Stimulated activated CD4-positive, alpha-beta T cell treated with anti-CD3 and anti-CD28 coated beads, TNF-alpha, amount 100 ng/mL, for 1 hour (primary cell): ENCODE data around the gene PROM2.

Source experiments
- DNase-seq, 3 donors: peaks; one replicate each; pipeline ENCODE4 v3.0.0-alpha.2; 2020; ENCODE audit warnings: low read depth in 3 of 3, low spot score in 1 of 3

PROM2 gene

DNA sequence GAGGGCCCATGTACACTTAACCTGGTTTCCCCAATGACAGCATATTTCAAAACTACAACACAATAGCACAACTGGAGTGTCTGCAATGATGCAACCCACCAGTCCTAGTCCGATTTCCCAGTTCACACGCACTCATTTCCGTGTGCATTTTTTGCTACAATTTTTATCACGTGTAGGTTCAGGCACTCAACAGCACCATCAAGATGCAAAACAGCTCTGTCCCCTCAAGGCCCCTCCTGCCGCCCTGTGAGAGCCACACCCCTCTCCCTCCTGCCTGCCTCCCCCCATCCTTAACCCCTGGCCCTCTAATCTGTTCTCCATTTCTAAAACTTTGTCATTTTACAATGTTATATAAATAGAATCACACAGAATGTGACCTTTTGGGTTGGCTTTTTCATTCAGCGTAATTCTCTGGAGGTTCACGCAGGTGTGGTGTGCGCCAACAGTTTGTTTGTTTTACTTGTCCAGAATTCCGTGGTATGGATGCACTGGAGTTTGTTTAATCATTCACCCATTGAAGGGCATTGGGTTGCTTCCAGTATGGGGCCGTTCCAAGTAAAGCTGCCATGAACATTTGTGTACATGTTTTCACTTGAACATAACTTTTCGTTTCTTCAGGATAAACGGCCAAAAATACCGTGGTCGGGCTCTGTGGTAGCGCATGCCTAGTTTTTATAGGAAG lies 31.3 kb downstream of the PROM2 start:
- no peak for DNase-seq

DNA sequence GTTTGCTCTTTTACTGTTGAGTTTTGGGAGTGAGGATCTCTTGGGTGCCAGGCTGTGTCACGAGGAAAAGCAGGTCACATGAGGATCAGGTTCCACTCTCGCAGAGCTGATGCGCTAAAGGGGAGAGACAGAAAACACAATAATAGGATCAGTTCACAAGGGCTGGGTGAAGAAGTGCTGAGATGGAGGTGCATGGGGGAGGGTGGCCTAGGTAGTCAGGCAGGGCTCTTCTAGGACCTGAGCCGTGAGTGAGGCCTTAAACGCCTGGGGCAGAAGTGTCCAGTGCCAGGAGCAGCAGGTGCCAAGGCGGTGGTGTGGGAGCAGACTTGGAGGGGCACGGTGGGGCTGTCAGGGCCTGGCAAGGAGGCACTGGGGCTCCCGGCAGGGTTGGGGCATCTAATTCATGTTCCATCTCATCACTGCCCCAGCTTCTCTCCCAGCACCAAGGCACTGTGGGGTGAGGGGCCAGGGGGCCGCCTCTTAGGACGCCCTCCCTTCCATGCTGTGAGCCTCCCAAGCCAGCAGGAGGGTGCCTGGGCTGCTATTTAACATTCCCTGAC lies 32.2 kb downstream of the PROM2 start:
- no peak for DNase-seq

DNA sequence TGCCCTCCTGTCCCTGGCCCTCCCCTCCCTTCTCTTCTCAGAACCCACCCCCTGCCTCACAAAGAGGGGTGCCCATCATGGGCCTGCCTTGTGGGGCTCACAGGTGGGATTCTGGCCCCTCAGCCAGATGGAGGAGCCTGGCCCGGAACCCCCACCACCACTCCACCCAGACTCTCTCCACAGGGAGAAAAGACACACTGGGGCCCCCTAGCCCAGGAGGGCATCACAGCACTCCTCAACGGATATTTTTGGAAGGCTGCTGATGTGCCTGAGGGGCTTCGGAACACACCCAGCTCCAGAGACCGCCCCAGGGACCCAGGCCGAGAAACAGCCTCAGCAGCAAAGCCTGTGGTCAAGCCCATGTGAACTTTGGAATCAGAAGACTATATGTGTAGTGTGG lies 32.8 kb downstream of the PROM2 start:
- no peak for DNase-seq

DNA sequence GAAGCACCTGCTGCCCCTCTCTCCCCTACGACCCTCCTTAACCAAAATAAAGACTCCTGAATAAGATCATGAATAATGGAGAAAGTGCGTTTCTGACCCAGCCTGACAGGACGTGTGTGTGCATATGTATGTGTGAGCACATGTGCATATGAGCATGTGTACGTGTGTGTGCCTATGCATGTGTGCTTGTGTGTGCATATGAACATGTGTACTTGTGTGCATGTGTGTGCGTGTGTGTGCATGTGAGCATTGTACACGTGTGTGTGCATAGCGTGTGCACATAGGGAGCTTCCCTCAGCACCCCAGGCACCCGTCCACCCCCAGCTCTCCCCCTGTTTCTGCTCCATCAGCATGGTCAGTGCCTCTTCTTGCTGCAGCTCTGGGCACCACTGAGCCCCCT lies 33.6 kb downstream of the PROM2 start:
- no peak for DNase-seq

DNA sequence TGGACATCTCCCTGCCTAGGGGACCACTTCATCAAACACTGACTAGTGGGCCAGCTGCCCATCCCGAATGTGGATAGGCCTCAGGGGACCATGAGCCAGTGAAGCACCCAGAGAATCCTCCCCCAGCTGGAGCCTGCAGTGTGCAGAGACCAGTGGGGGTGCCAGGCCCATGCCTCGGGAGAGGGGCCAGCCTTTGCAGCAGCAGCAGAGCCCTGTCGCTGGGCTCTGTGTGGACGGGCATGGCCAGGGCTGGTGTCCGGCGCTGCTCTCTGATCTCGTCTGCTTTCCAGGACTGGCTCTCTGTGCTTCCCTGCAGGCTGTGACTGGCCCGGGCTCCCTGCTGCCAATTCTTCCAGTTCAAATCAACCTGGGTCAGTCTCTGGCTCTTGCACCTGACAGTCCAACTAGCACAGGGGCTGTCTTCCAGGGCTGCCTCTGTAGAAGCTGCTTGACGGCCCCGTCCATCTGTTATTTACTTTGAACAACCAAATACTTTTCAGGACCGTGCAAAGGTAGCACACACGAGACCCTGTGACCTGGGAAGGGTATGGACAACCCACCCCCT lies 34.3 kb downstream of the PROM2 start:
- DNase-seq = no peak

DNA sequence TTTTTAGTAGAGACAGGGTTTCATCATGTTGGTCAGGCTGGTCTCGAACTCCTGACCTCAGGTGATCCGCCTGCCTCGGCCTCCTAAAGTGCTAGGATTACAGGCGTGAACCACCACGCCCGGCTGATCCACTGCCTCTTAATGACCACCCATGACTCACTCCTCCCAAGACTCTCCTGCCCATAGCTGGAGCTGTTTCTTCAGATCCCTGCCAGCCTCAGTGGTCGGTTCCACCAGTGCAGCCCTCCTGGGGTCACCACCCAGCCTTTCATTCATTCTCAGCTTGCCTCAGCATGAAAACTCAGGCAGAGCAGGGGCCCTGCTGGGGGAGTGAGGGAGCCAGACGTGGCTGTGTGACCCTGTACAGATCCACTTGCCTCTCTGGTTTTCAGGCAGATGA lies 35.4 kb downstream of the PROM2 start:
- no peak for DNase-seq

DNA sequence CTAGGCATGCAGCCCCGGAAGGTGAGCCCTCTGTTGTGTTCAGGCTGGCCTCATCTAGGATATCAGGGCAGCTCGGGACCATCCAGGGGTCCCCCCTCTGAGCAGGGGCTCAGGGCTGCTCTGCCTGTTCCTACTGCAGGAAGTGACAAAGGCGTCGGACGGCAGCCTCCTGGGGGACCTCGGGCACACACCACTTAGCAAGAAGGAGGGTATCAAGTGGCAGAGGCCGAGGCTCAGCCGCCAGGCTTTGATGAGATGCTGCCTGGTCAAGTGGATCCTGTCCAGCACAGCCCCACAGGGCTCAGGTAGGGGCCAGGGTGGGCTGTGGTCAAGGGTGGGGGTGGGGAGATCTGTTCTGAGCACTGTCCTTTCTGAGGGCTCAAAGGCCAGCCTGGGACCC lies 36.0 kb downstream of the PROM2 start:
- no peak for DNase-seq

DNA sequence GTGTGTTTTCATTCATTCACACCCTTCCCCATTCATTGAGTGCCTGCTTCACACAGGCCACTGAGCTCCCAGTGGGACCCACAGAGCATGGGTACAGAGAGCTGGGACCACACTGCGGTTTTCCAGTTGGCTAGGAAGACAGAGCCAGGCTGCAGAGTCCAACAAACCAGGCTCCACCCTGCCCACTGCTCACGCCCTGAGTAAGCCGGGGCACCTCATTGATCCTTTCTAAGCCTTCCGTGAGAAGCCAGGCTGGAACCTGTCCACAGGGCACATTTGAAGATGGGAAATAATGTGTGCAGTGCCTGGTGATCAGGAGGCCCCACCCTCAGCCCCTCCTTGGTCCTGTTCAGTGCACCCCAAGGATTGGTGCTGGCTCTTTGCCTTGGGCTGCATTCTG lies 36.4 kb downstream of the PROM2 start:
- no peak for DNase-seq

DNA sequence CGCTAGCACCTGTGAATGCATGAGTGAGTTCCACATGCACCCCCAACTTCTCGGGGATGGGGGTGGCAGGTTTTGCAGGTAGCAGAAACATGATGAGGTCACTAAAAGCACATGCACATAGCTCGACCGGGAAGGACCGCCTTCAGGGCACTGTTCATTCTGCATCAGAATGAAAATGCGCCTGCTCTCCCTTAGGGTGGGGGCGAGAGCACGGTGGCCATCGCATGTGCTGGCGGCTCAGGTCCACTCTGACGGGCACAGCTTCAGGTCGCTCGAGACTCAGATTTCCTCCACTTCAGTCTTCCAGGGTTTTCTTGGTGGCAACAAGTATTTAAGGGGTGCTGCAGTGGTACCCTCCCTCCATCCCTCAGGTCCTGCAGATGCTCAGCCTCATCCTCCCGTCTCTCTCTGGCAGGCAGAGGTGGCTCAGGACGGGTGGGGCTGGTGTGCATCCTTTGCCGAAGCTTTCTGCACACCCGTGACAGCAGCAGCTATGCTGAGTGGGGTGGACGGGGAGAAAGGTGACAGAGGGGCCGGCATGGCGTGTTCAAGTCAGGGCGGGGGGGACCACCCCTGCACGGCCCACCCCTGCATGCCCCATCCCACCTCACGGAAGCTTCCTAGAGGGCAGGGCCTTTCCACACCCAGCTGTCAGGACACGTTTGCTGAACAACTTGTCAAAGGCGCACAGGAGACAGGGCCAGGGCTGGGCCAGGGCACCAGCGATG lies 37.7 kb downstream of the PROM2 start:
- no peak for DNase-seq

DNA sequence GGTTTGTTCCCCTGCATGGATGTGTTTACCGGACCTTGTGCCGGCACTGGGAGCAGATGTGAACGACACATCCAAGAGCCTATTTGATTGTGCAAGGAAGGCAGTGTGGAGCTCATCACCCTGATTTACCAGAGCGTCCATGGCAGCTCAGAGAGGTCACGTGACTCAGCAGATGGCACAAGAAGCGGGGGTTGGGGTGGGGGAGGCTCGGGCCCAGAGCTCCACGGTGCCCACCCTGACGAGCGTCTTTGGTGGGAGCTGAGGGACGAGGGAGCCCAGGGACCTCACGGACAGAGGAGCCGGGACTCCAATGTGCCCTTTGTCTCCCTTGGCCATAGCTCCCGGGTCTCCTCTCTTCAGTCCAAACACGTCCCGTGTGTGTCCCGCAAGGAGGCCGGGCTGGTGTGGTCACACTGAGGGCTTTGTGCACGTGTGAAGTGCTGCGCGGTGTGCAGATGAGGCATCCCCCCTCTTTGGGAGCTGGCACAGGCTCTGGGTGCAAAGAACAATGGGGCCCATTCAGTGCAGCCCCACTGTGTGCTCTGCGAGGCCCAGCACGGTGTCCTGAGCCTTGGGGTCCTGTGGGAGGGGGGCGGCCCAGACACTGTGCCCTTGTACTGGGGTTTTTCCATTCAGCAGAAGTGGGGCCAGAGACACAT lies 38.4 kb downstream of the PROM2 start:
- DNase-seq = no peak

DNA sequence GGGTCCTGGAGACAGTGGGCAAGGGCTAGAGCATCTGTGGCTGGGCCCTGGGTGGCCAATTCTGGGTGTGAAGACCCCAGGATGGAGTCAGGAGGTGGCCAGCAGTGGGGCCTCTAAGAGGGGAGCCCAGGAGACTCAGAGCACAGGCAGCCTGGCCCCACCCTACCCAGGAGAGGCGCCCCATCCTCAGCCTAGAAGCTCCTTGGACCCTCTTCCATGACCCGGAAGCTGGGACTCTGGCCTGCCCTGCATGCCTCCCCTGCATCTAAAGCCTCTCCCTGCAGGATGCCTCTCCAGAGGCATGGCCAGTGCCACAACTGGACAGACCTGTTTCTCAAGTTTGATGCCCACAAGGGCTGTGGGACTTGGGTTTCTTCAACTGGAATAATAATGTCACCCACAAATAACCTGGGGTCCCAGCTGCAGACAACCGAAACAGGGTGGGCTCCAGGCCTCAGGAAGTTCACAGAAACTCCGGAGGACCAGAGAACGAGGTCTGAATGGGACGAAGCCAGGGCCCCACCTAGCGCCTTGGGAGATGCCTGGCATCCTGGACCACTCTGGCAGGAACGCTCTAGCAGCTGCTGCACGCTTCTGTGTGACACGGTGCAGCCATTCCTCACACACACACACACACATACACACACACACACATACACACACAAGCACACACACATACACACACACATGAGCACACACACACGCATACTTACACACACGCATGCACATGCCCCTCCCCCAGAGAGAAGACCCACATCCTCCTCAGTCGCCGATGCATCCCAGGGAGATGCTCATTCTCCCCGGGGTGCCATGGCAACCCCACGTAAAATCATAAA lies 39.3 kb downstream of the PROM2 start:
- DNase-seq = no peak

DNA sequence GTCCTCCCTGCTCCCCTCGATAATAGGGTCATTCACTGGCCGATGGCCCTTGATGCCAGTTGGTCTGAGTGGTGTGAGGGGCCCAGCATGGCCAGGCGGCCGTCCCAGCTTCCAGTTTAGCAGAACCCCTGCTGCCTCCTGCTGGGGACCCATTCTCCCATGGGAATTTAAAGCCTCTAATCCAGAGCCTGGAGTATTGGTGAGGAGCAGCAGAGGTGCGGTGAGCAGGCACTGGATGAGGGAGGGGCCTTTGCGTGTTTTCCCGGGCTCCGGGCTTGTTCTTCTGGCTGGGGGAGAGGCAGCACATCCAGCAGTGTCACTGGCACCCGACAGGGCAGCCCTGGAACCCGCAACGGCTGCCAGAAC lies 40.3 kb downstream of the PROM2 start:
- no peak for DNase-seq

DNA sequence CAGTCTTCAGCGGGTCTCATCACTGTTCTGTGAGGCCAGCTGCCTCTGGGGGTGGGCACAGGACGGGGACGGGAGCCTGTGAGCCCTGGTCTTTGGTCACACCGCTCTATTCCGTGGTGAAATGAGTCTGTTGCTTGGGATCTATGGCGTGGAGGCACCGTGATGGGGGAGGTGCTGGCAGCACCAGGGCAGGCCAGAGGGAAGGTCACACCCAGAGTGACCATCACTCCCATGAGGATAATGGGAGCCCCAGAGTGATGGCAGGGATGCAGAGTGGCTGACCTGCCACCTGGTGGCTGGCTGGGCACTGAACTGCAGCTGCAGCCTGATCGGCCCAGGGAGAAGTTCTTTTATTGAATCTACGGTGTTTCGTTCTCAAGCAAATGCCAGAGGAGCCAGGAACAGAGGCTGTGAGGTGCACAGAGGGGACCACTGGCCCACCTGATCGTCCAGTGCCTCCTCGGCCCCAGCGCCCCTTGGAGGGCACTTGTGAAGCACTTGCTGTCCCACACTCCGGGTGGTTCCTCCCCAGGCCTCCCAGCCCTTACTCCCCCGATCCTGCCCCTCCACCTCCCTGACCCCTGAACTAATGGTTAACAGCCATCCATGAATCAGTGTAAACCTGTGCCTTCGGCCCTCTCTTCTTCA lies 40.8 kb downstream of the PROM2 start:
- DNase-seq = no peak

DNA sequence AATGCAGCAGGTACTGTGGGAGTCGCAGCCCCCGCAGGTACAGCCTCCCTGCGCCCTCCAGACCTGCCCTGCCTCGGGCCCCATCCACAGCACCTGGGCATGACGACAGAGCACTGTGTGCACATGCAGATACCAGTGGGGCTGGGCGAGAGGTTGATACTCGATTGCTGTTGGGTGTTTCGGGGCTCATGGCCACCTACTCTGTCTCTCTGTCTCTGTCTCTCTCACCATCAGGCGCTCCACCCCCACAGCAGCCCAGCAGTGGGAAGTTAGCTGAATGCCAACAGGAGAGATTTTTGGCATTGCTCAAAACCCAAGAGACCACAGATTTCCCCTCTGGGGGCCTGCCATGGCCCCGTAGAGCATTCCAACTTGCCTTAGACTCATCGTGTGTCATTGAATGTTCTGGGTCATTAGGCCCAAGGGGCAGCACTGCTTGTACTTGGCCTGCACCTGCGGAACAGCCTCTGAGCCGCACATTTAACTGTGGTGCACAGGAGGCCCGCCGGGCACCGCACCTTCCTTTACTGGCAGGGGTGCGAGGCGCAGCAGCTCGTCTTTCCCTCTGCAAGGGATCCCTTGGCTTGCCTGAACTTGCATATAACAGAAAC lies 41.7 kb downstream of the PROM2 start:
- DNase-seq = no peak

DNA sequence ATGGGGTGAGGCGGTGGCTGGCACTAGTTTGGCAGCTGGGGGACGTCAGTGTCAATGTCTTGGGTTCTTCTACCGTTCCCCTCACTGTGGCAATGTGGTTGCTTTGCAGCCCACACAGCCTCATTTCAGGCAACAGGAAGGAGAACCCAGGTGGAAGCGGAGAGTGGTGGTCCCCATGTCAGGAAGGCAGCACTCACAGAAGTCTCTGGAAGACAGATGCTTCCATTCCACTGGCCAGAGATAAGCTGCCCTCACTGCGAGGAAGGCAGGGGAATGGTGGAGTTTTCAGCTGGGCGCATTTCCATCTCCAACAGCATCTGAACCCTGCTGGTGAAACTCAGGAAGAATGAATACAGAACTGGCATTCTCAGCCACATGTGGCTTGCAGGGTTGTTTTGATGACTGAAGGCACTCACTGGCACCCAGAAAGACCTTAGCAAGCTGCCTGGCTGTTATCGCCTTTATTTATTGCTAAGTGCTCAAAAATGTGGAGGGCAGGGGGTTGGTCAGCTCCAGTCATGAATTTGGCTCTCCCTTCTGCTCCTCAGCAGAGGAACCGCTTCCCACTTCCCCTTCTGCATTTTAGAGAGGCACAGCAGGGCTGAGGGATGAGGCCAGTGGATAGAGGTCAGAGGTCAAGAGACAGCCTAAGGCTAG lies 42.3 kb downstream of the PROM2 start:
- no peak for DNase-seq

DNA sequence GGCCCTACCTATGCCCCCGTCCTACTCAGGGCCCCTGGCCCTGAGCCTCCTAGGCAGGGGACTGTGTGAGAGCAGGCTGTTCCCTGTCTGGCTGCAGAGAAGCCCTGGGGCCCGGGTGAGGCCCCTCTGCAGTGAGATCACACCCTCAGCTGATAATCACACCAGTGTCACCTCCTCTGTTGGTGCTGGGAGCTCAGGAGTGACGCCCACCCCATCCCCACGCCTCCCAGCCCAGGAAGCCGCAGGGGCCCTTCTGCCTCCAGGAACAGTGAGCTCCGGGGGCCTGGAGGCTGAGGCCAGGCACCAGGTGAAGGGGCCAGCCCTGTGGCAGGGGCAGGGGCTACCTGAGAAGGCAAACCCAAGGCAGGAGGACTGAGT lies 42.9 kb downstream of the PROM2 start:
- DNase-seq = no peak

DNA sequence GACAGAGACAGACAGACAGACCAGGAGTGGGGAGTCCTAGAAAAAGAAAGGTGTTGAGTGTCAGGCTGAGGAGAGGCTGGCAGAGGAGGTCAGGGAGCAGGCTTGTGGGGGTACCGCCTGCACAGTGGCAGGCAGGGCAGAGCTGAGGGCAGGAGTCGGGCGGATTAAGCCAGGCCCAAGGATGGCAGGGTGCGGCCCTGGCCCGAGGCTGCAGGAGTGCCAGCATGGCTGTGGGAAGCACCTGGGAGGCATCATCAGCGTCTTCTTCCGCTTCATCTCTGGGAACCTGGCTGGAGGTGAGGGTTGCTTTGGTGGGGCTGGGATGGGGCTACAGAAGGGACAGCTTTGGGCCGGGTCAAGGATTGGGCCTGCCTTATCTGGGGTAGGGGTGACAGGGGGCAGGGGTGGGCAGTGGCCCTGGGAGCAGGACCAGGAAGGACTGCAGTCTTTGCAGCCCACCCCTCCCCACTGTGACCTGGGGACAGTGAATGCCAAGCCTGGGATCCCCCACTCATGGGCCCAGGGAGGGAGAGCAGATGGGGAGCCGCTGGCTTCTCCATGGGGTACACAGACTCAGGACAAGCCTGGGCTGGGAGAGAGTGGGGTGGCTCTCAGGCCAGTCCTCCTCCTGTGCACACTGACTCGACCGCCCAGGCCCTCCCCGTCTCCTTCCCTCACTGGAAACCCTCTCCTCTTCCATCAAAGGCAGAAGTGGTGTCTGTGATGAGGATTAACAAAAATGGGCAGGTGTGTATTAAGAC lies 43.6 kb downstream of the PROM2 start:
- no peak for DNase-seq

DNA sequence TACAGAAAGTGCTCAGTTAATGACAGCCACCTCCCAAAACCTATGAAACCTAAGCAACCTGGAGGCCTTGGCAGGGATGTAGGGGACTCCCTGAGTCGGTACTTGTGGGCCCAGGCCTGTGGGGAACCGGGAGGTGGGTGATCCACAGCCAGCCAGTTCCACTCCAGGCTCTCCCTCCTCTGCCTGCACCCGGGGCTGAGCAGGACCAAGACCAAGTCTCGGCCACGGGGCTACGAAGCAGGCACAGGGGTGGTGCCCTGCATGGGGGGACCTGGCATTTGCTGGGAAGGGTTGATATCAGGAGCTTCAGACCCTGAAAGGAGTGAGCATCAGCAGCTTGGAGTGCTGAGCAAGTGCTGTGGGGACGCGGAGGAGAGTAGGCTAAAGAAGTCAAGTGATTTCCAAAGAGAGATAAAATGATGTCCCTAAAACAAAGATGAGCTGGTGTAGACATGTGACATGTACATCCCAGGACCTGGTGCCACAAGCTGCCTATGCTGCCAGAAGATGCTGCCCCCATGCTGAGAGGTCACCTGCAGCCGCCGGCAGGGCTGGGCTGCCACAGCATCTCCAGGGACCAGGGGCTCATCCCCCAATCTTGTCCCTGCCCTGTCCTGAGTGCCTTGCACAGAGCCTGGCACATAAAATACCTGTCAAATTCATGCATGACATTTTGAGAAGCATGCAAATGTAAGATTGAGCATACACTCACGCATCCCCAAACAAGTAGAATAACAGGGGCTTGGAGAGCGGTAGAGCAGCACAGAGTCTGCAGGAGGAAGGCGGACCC lies 44.4 kb downstream of the PROM2 start:
- no peak for DNase-seq
